ENCODE results near the gene TAS2R43. TPM values are rescaled to one million over a fixed set of nuclear protein-coding genes. Genes with fewer than 3 reads are reported as not detected.
"Not testable (repeated sequence)": the region's sequence is repeated elsewhere in the genome, so short reads cannot be mapped to it uniquely, and the experiment has no call there.

TAS2R43 gene
- total RNA-seq, 1 donor from 2014 or later: not detected

DNA sequence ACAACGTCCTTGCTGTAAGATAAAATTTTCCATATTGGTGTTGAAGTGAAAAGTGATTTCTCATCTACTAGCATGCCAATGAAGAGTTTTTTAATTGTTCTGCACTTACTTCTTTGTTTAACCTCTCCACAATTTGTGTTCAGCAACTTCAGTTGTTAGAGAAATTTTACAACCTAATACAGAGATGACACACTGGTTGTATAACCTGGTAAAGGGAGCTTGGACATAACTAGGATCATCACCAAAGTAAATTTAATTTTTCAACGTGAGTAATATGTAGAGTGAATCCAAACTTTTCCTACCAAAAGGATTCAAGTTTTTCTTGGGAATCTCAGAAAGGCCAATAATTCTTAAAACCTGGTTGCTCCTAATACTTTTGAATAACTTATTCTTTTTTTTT is 13.4 kb upstream of the TAS2R43 start:
- Histone ChIP-seq H3K9me3 (peaks cover 0 to 6% of the 10 kb centered on the region in 2 donors), H3K27me3 (no peaks in the 10 kb centered on the region), H3K27ac (no peak overlapping the region), H3K36me3 (peaks cover 0 to 3% of the 10 kb centered on the region in 2 donors), H3K4me3 (no peak overlapping the region), H3K4me1 (no peaks in the 10 kb centered on the region)
- TF ChIP-seq, protein P1, sequence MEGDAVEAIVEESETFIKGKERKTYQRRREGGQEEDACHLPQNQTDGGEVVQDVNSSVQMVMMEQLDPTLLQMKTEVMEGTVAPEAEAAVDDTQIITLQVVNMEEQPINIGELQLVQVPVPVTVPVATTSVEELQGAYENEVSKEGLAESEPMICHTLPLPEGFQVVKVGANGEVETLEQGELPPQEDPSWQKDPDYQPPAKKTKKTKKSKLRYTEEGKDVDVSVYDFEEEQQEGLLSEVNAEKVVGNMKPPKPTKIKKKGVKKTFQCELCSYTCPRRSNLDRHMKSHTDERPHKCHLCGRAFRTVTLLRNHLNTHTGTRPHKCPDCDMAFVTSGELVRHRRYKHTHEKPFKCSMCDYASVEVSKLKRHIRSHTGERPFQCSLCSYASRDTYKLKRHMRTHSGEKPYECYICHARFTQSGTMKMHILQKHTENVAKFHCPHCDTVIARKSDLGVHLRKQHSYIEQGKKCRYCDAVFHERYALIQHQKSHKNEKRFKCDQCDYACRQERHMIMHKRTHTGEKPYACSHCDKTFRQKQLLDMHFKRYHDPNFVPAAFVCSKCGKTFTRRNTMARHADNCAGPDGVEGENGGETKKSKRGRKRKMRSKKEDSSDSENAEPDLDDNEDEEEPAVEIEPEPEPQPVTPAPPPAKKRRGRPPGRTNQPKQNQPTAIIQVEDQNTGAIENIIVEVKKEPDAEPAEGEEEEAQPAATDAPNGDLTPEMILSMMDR (IDR thresholded peaks at IDR 0.05): no peak
- no peak for DNase-seq (ENCODE audit: low spot score in 2 of 2)
- intact Hi-C loops (cut with DNase I): no loop called here

DNA sequence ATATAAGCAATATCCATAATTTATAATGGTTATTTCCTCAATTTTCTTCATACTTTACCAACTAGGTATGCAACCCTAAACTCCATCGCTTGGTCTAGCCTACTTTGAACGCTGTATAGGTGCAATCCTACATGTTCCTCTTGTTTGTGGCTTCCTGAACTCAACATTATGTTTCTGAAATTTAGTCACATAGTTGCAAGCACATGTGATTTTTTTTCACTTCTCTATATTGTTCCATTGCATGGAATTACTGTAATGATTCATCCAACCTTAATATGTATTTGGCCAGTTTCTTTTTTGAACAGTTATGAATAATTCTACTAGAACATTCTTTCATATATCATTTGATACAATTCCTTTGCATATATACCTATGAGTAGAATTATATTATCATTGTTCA is 2.8 kb upstream of the TAS2R43 start:
- H3K27ac ChIP-seq; intact Hi-C loops (cut with DNase I); H3K27me3 ChIP-seq; H3K4me1 ChIP-seq; H3K4me3 ChIP-seq; H3K9me3 ChIP-seq; DNase-seq (ENCODE audit: low spot score in 2 of 2); H3K36me3 ChIP-seq: not testable (repeated sequence)

DNA sequence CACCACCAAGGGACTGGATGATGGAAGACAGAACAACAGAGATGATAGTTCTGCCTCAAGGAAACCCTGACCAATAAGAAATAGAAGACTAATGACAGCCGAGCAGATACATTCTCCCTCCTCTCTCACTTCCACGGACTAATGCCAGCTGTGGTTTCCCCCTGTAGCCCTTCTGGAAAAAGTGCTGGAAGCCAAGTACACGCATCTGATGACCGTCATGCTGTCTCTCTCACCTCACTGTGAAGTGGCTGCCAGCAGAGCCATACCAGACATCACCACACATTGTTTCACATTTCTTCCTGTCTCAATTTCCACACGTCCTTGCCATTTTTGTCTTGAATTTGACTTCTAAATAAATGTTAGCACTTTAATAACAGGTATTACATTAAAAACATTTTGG is 2.9 kb downstream of the TAS2R43 start:
- no peak overlapping the region for H3K27ac ChIP-seq
- no peaks in the 10 kb centered on the region for H3K36me3 ChIP-seq
- no peak overlapping the region for H3K4me3 ChIP-seq
- TF ChIP-seq, protein P1 (IDR thresholded peaks at IDR 0.05): no peak
- no peaks in the 10 kb centered on the region for H3K4me1 ChIP-seq
- H3K9me3 ChIP-seq: peaks cover 0 to 8% of the 10 kb centered on the region in 2 donors
- H3K27me3 ChIP-seq: no peaks in the 10 kb centered on the region
- intact Hi-C loops (cut with DNase I): no loop called here
- no peak for DNase-seq (ENCODE audit: low spot score in 2 of 2)

DNA sequence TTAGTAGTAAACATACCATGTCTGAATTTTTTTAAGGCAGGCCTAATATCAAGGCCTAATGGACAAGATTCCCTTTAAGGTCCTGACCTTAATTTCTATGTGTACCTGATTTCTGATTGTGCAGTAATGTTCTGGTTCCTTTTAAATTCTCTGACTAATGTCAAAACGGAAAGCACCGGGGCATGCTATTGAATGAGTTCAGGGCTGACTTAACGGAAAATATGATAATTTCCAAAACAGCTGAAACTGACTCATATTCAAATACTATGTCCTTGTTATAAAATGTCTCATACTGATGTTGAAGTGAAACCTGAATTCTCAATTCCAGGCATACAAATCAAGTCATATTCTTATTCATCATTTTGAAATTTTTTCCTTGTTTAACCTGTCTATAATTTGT is 6.7 kb downstream of the TAS2R43 start:
- H3K4me3 ChIP-seq: no peak overlapping the region
- H3K4me1 ChIP-seq: no peaks in the 10 kb centered on the region

DNA sequence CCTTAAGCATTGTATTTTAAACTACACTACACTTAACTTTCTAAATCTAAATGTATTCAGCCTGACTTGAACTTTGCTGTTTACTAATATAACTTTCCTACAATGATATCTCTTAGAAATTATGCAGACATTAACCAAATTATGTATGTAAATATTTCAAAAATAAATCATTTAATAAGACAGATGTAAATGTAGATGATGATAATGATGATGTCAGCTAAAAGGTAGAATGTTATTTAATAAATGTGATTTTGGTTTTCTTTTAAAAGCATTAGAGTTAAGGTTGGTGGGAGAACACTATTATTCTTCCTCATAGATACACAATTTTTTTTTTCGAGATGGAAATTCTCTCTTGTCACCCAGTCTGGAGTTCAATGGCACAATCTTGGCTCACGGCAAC is 10.1 kb downstream of the TAS2R43 start:
- Histone ChIP-seq H3K27ac (no peak overlapping the region), H3K4me3 (no peak overlapping the region), H3K9me3 (peaks cover 0 to 8% of the 10 kb centered on the region in 2 donors), H3K27me3 (no peaks in the 10 kb centered on the region), H3K4me1 (no peaks in the 10 kb centered on the region), H3K36me3 (no peaks in the 10 kb centered on the region)
- intact Hi-C loops (cut with DNase I): no loop called here
- TF ChIP-seq, protein P1 (IDR thresholded peaks at IDR 0.05): no peak
- no peak for DNase-seq (ENCODE audit: low spot score in 2 of 2)

More for the DNA sequence above, 6.7 kb downstream of the TAS2R43 start:
- Histone ChIP-seq H3K9me3 (peaks cover 0 to 8% of the 10 kb centered on the region in 2 donors), H3K36me3 (no peaks in the 10 kb centered on the region), H3K27me3 (no peaks in the 10 kb centered on the region), H3K27ac (no peak overlapping the region)
- TF ChIP-seq, protein P1 (IDR thresholded peaks at IDR 0.05): no peak
- intact Hi-C loops (cut with DNase I): no loop called here
- no peak for DNase-seq (ENCODE audit: low spot score in 2 of 2)

DNA sequence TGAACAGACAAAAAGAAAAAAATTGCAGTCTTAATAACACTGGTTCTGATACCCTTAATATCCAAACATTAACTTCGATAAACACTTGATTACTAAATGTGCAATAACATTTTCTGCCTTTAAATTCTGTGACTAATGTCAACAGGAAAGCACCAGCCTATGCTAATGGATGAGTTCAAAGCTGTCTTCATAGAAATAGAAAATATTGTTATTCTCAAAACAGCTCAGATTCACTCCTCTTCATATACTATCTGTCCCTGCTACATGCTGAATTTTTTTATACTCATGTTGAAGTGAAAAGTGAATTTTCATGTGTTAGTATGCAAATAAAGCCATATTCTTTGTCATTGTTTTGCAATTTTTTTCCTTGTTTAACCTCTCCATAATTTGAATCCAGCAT is 13.9 kb downstream of the TAS2R43 start:
- no peaks in the 10 kb centered on the region for H3K4me1 ChIP-seq
- H3K9me3 ChIP-seq: no peaks in the 10 kb centered on the region
- no peaks in the 10 kb centered on the region for H3K27me3 ChIP-seq
- H3K4me3 ChIP-seq: no peak overlapping the region
- intact Hi-C loops (cut with DNase I): no loop called here
- TF ChIP-seq, protein P1 (IDR thresholded peaks at IDR 0.05): no peak
- no peaks in the 10 kb centered on the region for H3K36me3 ChIP-seq
- H3K27ac ChIP-seq: no peak overlapping the region
- DNase-seq (ENCODE audit: low spot score in 2 of 2): no peak

Data from ascending aorta (tissue), 2 donors.